Fibroblast of lung (primary cell): Measurements from ENCODE around the gene ARPP19. TPM values are rescaled to one million over a fixed set of nuclear protein-coding genes. Genes with fewer than 3 reads are reported as not detected.

Source experiments
- DNase-seq, 2 donors: peaks; one replicate each; pipeline versions ENCODE4 v3.0.0 to v3.0.0-alpha.2; 2010; ENCODE audit warnings: low read depth in 2 of 2
- H2AFZ ChIP-seq: 2 replicates; pipeline ENCODE4 v1.5.1; 2012; ENCODE audit warnings: low read length, control low read depth, inconsistent platforms
- H3K27ac ChIP-seq: 2 replicates; pipeline ENCODE4 v1.5.1; 2011; ENCODE audit warnings: low read length, control low read depth; ENCODE audit not compliant: insufficient read depth
- H3K27me3 ChIP-seq: 2 replicates; pipeline ENCODE4 v1.5.1; 2011; ENCODE audit warnings: mild to moderate bottlenecking, low read length; ENCODE audit not compliant: control insufficient read depth, insufficient read depth
- H3K36me3 ChIP-seq: 2 replicates; pipeline ENCODE4 v1.5.1; 2011; ENCODE audit warnings: low read length; ENCODE audit not compliant: control insufficient read depth, insufficient read depth
- H3K4me1 ChIP-seq: 2 replicates; pipeline ENCODE4 v1.5.1; 2011; ENCODE audit warnings: low read length; ENCODE audit not compliant: control insufficient read depth, insufficient read depth; ENCODE audit errors: extremely low read depth
- H3K4me2 ChIP-seq: 2 replicates; pipeline ENCODE4 v1.5.1; 2011; ENCODE audit warnings: low read length, control low read depth; ENCODE audit not compliant: insufficient read depth; ENCODE audit errors: extremely low read depth
- H3K4me3 ChIP-seq, 4 experiments: fragments of 200-600 bp in 1 of 4; sonication (generic) in 1 of 4; replicated peaks in 1 of 4; 2 replicates each; pipeline ENCODE4 v1.5.1; 2011 to 2016; ENCODE audit warnings: low read length in 4 of 4, low read depth in 3 of 4, mild to moderate bottlenecking in 3 of 4, control low read depth in 2 of 4, inconsistent platforms in 1 of 4, mixed read lengths in 1 of 4; ENCODE audit not compliant: insufficient read depth in 1 of 4; ENCODE audit errors: control extremely low read depth in 1 of 4
- H3K79me2 ChIP-seq: 2 replicates; pipeline ENCODE4 v1.5.1; 2012; ENCODE audit warnings: mild to moderate bottlenecking, low read length, inconsistent platforms; ENCODE audit not compliant: control insufficient read depth, insufficient read depth
- H3K9ac ChIP-seq: 2 replicates; pipeline ENCODE4 v1.5.1; 2011; ENCODE audit warnings: mild to moderate bottlenecking, low read length, control low read depth; ENCODE audit not compliant: insufficient read depth
- H3K9me3 ChIP-seq: 2 replicates; pipeline ENCODE4 v1.5.1; 2012; ENCODE audit warnings: low read depth, low read length; ENCODE audit not compliant: control insufficient read depth, insufficient read depth
- H4K20me1 ChIP-seq: 2 replicates; pipeline ENCODE4 v1.5.1; 2011; ENCODE audit warnings: low read length; ENCODE audit not compliant: control insufficient read depth, insufficient read depth; ENCODE audit errors: extremely low read depth
- EZH2 ChIP-seq: IDR thresholded peaks from 2 replicates; pipeline ENCODE4 v1.5.1; 2012; ENCODE audit warnings: low read length, control low read depth, mild to moderate bottlenecking; ENCODE audit errors: missing control alignments
- polyA plus RNA-seq, 2 donors: library from polyadenylated mRNA; depleted of rRNA in 1 of 2; stranded (reverse) in 1 of 2; unstranded in 1 of 2; fragments of >200 nt; gene quantifications; 2 replicates each; pipeline ENCODE4 v1.2.1, GENCODE V29; 2011 to 2012; ENCODE audit warnings: missing spikeins in 1 of 2
- total RNA-seq: library from RNA; depleted of rRNA; stranded (reverse); fragments of >200 nt; gene quantifications from 2 replicates; pipeline ENCODE4 v1.2.1, GENCODE V29; 2014
- TF ChIP-seq, protein P1 (sequence below), 2 donors: IDR thresholded peaks in 1 of 2; conservative IDR thresholded peaks in 1 of 2; 1 replicate in 1 of 2; 2 replicates in 1 of 2; pipeline ENCODE4 v1.5.1; 2011 to 2012; ENCODE audit warnings: low read length in 2 of 2, control low read depth in 1 of 2, inconsistent platforms in 1 of 2, low read depth in 1 of 2, mild to moderate bottlenecking in 1 of 2

The ARPP19 gene
- total and polyA plus RNA-seq, 2 donors (not counting 1 experiment from before 2014, with no cell fraction given) = 65.9 to 97.8 TPM

DNA sequence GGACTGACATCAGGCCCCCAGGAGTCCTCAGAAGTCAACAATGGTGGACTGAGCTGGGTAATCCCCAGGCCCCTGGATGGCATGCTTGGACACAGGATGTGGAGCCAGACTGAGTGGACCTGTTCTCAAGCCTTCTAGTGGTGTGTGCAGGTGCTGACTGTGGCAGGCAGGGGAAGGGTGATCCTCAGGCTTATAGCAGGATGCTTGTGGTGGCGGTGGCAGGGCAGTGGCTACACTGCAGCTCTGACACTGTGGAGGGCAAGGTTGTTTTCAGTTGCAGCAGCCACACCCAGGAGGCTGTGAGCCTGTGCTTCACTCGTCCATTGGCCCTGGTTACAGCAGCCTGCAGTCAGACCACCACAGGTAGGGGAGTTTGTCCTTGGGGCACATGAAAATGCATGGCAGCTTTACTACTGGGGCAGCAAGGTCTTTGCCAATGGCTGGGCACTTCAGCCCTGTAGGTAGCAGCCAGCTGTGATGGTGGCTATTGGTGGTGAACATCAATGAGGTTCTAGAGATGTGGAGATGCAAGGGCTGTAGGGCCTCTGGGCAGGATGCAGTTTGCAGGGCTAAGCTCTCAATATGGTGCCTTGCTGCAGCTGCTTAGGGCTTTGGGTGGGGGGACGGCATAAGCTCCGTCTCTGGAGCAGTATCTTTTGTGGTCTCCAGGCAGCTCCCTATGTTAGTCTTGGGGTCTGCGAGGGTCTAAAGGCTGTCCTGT, 22.6 kb downstream of the ARPP19 start:
- no peak overlapping the region for H2AFZ ChIP-seq
- no peak overlapping the region for H3K9ac ChIP-seq
- no peaks in the 10 kb centered on the region for H4K20me1 ChIP-seq
- no peak overlapping the region for H3K4me2 ChIP-seq
- H3K27ac ChIP-seq = no peak overlapping the region
- H3K4me1 ChIP-seq = no peaks in the 10 kb centered on the region
- TF ChIP-seq, protein P1, sequence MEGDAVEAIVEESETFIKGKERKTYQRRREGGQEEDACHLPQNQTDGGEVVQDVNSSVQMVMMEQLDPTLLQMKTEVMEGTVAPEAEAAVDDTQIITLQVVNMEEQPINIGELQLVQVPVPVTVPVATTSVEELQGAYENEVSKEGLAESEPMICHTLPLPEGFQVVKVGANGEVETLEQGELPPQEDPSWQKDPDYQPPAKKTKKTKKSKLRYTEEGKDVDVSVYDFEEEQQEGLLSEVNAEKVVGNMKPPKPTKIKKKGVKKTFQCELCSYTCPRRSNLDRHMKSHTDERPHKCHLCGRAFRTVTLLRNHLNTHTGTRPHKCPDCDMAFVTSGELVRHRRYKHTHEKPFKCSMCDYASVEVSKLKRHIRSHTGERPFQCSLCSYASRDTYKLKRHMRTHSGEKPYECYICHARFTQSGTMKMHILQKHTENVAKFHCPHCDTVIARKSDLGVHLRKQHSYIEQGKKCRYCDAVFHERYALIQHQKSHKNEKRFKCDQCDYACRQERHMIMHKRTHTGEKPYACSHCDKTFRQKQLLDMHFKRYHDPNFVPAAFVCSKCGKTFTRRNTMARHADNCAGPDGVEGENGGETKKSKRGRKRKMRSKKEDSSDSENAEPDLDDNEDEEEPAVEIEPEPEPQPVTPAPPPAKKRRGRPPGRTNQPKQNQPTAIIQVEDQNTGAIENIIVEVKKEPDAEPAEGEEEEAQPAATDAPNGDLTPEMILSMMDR (conservative IDR thresholded peaks at IDR 0.05 in 1 of 2, IDR thresholded peaks at IDR 0.05 in 1 of 2; ENCODE audit: low read depth in 1 of 2, low read length in 2 of 2) = no peak
- TF ChIP-seq EZH2 = no peak
- no peaks in the 10 kb centered on the region for H3K79me2 ChIP-seq
- DNase-seq = no peak
- H3K36me3 ChIP-seq = peaks cover 3% of the 10 kb centered on the region
- H3K27me3 ChIP-seq = no peaks in the 10 kb centered on the region
- H3K4me3 ChIP-seq = no peak overlapping the region
- H3K9me3 ChIP-seq = no peaks in the 10 kb centered on the region

DNA sequence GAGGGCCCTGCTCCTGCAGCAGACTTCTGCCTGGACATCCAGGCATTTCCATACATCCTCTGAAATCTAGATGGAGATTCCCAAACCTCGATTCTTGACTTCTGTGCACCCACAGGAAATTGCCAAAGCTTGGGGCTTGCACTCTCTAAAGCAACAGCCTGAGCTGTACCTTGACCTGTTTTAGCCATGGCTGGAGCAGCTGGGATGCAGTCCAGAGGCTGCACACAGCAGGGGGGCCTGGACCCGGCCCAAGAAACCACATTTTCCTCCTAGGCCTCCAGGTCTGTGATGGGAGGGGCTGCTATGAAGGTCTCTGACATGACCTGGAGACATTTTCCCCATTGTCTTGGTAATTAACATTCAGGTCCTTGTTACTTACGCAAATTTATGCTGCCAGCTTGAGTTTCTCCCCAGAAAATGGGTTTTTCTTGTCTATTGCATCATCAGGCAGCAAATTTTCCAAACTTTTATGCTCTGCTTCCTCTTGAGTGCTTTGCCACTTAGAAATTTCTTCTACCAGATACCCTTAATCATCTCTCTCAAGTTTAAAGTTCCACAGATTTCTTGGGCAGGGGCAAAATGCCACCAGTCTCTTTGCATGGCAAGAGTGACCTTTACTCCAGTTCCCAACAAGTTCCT, 28.3 kb downstream of the ARPP19 start:
- Histone ChIP-seq H3K4me1 (no peaks in the 10 kb centered on the region), H3K4me2 (no peak overlapping the region), H3K79me2 (no peaks in the 10 kb centered on the region), H3K9me3 (no peaks in the 10 kb centered on the region), H3K27ac (no peak overlapping the region), H3K36me3 (no peaks in the 10 kb centered on the region), H3K27me3 (no peaks in the 10 kb centered on the region), H2AFZ (no peak overlapping the region), H4K20me1 (no peaks in the 10 kb centered on the region), H3K4me3 (no peak overlapping the region), H3K9ac (no peak overlapping the region)
- TF ChIP-seq, protein P1 (conservative IDR thresholded peaks at IDR 0.05 in 1 of 2, IDR thresholded peaks at IDR 0.05 in 1 of 2; ENCODE audit: low read depth in 1 of 2, low read length in 2 of 2) = no peak
- no peak for TF ChIP-seq EZH2
- no peak for DNase-seq

DNA sequence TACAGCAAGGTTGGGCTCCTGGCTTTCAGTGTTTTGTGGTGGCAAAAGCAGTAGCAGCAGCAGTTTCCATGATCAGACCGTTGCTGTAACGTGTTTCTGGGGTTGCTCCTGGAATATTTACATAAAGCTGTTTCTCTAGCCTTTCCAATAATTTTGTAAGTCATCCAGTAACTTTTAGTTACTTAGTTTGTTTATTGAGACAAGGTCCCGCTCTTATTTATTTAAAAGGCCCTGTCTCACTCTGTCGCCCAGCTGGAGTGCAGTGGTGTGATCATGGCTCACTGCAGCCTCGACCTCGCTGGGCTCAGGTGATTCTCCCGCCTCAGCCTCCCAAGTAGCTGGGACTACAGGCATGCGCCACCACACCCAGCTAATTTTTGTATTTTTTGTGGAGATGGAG, 31.4 kb downstream of the ARPP19 start:
- no peak overlapping the region for H3K4me2 ChIP-seq
- no peaks in the 10 kb centered on the region for H4K20me1 ChIP-seq
- H3K4me1 ChIP-seq = no peaks in the 10 kb centered on the region
- no peak overlapping the region for H3K4me3 ChIP-seq
- H3K27me3 ChIP-seq = no peaks in the 10 kb centered on the region
- TF ChIP-seq, protein P1 (conservative IDR thresholded peaks at IDR 0.05 in 1 of 2, IDR thresholded peaks at IDR 0.05 in 1 of 2; ENCODE audit: low read depth in 1 of 2, low read length in 2 of 2) = no peak
- TF ChIP-seq EZH2 = no peak
- no peaks in the 10 kb centered on the region for H3K36me3 ChIP-seq
- H3K79me2 ChIP-seq = no peaks in the 10 kb centered on the region
- H3K9me3 ChIP-seq = no peaks in the 10 kb centered on the region
- H3K9ac ChIP-seq = no peak overlapping the region
- no peak overlapping the region for H2AFZ ChIP-seq
- DNase-seq = no peak
- H3K27ac ChIP-seq = no peak overlapping the region
